DMS153 (cell line): Measurements from ENCODE around the gene OPN1MW2.
"Not testable (repeated sequence)": the region's sequence is repeated elsewhere in the genome, so short reads cannot be mapped to it uniquely, and the experiment has no call there.

ENCODE experiments used
- DNase-seq: peaks from one replicate; lab custom pipeline; 2025; lab: John Stamatoyannopoulos, UW

OPN1MW2 gene

DNA sequence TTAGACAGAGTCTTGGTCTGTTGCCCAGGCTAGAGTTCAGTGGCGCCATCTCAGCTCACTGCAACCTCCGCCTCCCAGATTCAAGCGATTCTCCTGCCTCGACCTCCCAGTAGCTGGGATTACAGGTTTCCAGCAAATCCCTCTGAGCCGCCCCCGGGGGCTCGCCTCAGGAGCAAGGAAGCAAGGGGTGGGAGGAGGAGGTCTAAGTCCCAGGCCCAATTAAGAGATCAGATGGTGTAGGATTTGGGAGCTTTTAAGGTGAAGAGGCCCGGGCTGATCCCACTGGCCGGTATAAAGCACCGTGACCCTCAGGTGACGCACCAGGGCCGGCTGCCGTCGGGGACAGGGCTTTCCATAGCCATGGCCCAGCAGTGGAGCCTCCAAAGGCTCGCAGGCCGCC, at the start of gene OPN1MW2:
Gene OPN1MW2, plus strand, starts transcription at position 301 of the 400 bp plus-strand sequence. Its CDS starts 60 bp downstream, at position 361.
- DNase-seq, result not testable (repeated sequence)

DNA sequence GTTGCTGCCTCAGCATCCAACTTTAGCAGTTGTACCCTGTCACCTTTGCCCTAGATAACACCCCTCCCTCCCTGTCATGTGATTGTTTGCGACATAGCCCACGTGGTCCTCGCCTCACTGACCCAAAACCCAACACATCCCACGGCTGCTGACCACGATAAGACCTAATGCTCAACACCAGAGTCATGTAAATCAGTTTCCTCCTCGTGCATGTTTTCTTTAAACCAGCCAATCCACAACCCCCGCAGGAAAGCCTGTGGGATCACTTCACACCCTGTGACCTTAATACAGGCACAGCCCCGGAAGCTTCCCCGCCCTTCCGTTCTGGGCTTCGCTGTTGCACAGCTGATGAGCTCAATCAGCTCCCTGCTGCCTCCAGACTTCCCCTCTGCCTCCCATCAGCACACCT, 47.0 kb upstream of the OPN1MW2 start:
- not testable (repeated sequence) for DNase-seq

DNA sequence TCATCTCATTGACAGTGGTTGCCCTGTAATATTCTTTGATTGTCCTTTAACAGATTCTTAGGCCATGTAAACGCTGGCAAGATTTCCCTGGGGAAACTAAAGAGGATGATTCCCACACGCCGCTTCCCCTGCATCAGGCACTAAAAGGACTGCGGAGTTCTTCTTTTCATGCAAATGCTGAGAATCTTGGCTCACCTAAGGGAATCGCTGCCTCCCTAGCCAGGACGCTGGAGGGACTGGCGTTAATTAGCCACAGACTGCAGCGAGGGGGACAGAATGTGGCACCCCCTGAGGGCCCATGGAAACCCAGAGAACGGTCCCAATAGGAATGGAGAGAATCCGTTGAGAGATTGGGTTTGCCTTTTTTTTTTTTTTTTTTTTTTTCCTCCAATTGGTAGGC, 45.2 kb upstream of the OPN1MW2 start:
- not testable (repeated sequence) for DNase-seq

DNA sequence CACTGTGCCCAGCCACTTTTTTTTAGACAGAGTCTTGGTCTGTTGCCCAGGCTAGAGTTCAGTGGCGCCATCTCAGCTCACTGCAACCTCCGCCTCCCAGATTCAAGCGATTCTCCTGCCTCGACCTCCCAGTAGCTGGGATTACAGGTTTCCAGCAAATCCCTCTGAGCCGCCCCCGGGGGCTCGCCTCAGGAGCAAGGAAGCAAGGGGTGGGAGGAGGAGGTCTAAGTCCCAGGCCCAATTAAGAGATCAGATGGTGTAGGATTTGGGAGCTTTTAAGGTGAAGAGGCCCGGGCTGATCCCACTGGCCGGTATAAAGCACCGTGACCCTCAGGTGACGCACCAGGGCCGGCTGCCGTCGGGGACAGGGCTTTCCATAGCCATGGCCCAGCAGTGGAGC, 37.3 kb upstream of the OPN1MW2 start, which contains the start of gene OPN1MW:
Gene OPN1MW, plus strand, starts transcription at position 301 of the 400 bp plus-strand sequence. Its CDS starts 82 bp downstream, at position 383.
- DNase-seq, result not testable (repeated sequence)

DNA sequence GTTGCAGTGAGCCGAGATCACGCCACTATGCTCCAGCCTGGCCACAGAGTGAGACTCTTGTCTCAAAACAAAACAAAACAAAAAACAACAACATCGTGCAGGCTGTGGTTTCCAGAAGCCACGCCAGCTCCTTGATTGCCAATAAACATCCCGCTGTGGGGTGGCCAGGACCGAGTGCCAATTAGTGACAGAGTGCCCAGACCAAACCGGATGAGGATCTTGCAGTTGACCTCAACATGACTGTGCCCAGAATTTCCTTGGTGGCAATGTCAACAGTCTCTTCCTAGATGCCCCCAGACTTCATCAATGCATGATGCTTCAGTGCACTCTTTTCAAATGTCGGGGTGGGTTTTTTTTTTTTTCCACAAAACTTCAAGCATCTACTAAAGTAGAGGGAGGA, 35.8 kb upstream of the OPN1MW2 start:
- not testable (repeated sequence) for DNase-seq

DNA sequence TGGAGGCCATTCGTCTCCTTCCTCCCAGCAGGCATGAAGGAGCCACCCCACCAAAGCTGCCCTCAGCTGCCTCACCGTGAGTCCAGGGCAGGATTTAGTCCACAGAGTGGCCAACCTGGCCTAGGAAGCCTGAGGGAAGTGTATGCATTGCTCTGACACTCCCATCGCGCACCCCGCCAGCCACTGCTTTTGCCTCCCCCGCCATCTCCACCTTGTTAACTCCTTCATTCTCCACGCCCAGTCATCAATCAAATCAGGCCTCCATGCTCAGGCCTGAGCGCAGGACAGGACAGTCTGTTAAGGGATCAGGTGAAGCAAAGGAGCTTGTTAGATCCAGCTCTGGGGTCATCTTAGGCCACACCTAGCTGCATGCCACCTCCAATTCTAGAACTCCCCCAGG, 26.7 kb upstream of the OPN1MW2 start:
- DNase-seq, result not testable (repeated sequence)

DNA sequence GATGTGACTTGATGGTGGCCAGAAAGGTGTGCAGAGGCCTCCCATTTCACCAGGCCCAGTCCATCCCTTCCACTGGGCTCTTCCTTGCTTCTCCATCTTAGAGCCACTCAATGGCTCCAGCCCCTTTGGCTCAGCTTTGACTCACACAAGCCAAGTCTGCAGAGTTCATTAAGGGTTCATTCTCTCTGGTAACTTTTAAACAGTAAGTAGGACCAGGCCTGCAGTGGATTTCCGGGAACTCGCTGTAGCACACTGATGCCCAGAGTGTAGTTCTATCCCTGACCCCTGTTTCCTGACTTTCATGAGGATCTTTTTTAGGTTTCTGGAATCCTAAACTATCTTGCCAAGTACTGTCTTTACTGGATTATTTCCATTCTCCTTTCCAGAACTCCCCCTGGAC, 25.2 kb upstream of the OPN1MW2 start:
- DNase-seq, result not testable (repeated sequence)

DNA sequence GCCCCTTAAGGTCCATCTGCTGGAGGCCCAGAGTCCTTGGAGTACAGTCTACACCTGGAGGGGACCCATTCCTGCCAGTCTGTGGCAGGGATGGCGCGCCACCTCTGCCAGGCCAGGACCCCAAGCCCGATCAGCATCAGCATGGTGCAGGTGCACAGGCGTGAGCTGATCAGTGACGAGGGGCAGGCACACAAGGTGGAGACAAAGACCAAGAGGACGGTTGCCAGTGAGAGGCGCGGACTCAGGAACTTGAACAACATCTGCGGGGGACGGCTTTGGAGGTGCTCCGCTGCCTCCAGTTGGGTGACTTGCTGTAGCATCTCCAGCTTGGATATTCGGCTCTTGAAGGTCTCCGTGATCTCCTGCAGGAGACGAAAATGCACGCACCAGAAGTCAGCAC, 23.1 kb upstream of the OPN1MW2 start:
- DNase-seq, result not testable (repeated sequence)

DNA sequence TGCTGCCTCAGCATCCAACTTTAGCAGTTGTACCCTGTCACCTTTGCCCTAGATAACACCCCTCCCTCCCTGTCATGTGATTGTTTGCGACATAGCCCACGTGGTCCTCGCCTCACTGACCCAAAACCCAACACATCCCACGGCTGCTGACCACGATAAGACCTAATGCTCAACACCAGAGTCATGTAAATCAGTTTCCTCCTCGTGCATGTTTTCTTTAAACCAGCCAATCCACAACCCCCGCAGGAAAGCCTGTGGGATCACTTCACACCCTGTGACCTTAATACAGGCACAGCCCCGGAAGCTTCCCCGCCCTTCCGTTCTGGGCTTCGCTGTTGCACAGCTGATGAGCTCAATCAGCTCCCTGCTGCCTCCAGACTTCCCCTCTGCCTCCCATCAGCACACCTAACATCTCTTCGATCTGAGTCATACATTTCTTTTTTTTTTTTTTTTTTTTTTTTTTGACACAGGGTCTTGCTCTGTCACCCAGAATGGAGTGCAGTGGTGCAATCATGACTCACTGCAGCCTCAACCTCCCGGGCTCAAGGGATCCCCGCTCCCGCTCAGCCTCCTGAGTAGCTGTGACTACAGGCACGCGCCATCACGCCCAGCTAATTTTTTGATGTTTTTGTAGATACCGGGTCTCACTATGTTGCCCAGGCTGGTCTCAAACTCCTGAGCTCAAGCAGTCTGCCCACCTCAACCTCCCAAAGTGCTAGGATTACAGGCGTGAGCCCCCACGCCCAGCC, 9.7 kb upstream of the OPN1MW2 start:
- DNase-seq, result not testable (repeated sequence)

DNA sequence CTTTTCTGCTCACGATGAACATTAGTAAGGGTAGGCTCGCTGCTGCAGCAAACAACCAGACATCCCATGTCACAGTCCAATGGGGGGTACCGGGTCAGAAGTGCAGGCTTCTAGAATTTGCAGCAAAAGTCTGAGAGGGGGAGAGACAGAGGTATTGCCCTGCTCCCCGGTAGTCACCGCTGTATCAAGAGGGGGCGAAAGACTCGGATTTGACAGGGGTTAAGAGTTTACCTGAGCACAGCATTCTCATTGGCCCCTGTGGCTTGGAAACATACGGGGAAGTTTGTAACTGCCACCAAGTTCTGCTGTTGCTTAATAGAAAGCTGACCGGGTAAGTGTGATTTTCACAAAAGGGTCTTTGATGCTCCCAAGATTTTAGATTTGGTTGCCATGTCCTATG, 8.5 kb upstream of the OPN1MW2 start:
- DNase-seq, result not testable (repeated sequence)

DNA sequence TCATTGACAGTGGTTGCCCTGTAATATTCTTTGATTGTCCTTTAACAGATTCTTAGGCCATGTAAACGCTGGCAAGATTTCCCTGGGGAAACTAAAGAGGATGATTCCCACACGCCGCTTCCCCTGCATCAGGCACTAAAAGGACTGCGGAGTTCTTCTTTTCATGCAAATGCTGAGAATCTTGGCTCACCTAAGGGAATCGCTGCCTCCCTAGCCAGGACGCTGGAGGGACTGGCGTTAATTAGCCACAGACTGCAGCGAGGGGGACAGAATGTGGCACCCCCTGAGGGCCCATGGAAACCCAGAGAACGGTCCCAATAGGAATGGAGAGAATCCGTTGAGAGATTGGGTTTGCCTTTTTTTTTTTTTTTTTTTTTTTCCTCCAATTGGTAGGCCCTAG, 8.1 kb upstream of the OPN1MW2 start:
- DNase-seq, result not testable (repeated sequence)

DNA sequence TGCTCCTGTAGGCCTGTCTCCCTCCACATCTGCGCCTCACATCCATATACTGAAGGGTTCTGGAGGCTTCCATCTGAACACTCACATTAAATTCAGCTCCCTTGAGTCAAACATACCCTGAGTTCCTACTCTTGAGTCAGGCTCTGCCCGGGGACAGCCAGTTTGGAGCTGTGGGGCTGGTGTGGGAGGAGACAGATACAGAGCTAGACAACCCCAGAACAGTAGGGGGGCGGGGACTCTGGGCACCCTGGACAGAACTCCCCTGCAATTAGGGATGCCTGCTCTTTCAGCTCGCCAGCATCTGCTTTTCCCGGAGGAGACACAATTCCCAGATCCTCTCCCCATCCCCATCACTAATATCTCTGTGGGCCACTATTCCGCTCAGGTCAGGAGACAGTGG, 5.7 kb downstream of the OPN1MW2 start:
- DNase-seq, result not testable (repeated sequence)

DNA sequence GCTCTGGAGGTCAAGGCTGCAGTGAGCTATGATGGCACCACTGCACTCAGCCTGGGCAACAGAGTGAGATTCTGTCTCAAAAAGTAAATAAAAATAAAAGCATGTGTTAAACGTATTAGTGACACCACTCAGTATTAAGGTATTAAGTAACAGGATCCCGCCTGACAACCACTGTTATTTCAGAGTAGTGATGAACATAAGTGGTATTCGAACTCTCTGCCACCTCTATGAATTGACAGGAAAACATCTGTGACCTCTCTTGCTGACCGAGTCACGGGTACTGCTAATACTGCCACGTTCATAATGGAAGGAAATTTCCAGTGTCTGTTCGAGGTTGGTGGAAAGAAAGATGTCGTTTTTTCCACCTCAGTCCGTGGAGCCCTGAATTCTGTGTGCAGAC, 7.2 kb downstream of the OPN1MW2 start:
- not testable (repeated sequence) for DNase-seq

DNA sequence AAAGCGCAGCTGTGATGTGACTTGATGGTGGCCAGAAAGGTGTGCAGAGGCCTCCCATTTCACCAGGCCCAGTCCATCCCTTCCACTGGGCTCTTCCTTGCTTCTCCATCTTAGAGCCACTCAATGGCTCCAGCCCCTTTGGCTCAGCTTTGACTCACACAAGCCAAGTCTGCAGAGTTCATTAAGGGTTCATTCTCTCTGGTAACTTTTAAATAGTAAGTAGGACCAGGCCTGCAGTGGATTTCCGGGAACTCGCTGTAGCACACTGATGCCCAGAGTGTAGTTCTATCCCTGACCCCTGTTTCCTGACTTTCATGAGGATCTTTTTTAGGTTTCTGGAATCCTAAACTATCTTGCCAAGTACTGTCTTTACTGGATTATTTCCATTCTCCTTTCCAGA, 11.9 kb downstream of the OPN1MW2 start:
- not testable (repeated sequence) for DNase-seq

DNA sequence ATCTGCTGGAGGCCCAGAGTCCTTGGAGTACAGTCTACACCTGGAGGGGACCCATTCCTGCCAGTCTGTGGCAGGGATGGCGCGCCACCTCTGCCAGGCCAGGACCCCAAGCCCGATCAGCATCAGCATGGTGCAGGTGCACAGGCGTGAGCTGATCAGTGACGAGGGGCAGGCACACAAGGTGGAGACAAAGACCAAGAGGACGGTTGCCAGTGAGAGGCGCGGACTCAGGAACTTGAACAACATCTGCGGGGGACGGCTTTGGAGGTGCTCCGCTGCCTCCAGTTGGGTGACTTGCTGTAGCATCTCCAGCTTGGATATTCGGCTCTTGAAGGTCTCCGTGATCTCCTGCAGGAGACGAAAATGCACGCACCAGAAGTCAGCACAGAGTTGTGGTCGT, 14.1 kb downstream of the OPN1MW2 start:
- DNase-seq, result not testable (repeated sequence)

DNA sequence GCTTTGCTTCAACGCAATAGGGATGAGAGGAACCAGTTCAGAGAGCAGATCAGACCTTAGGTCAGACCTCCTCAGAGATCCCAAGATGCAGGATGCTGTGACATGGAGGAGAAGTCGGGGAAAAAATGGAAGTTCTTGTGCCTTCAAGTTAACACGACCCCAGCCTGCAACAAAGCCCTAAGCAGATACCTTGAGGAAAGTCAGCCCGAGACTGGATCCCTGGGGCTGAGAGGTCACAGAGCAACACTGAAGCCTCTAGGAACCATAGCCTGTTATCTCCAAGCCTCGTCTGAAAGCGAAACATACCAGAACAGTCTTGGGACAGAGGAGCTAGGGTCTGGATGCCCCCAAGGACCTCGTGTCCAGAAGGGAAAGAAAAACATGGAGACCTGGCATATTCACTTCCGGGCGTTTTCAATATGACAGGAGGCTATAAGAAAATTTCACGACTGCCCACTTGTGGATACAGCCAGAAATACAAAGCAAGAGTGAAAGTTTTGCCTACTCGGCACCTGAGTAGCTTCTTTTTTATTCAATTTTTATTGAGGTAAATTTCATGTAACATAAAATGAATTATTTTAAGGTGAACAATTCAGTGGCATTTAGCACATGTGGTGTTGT, 19.5 kb downstream of the OPN1MW2 start:
- DNase-seq, result not testable (repeated sequence)

DNA sequence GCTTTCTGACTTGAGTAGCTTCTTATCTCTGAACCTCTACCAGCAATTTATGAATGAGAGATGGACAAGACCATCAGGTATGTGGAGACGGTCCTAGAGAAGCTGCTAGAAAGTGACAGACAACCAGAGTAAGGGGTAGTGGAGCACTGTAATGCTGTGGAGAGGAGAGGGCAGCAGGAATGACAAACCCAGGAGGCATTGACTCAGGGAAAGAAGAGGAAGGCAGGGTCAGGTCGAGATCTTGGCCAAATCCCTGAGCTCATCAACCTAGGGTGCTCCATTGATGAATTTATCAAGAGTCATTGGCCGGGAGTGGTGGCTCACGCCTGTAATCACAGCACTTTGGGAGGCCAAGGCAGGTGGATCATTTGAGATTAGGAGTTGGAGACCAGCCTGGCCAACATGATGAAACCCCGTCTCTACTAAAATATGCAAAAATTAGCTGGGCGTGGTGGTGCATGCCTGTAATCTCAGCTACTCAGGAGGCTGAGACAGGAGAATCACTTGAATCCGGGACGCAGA, 20.5 kb downstream of the OPN1MW2 start:
- not testable (repeated sequence) for DNase-seq

DNA sequence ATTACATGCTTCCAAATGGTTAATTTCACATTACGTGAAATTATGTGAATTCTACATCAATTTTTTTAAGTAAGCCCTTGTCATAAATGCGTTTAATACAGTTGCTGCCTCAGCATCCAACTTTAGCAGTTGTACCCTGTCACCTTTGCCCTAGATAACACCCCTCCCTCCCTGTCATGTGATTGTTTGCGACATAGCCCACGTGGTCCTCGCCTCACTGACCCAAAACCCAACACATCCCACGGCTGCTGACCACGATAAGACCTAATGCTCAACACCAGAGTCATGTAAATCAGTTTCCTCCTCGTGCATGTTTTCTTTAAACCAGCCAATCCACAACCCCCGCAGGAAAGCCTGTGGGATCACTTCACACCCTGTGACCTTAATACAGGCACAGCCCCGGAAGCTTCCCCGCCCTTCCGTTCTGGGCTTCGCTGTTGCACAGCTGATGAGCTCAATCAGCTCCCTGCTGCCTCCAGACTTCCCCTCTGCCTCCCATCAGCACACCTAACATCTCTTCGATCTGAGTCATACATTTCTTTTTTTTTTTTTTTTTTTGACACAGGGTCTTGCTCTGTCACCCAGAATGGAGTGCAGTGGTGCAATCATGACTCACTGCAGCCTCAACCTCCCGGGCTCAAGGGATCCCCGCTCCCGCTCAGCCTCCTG, 28.0 kb downstream of the OPN1MW2 start:
- DNase-seq, result not testable (repeated sequence)

DNA sequence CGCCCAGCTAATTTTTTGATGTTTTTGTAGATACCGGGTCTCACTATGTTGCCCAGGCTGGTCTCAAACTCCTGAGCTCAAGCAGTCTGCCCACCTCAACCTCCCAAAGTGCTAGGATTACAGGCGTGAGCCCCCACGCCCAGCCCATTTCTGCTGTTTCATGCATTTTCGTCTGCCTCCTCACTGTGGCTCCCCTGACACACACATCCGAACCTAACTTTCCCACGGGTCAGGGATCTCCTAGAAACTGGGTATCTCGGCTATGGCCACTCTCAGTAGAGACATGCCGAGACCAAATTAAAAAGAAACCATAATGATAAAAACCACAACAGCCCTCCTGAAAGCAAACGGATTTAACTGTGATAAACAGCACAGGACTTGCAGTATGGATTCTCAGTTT, 28.5 kb downstream of the OPN1MW2 start:
- not testable (repeated sequence) for DNase-seq

DNA sequence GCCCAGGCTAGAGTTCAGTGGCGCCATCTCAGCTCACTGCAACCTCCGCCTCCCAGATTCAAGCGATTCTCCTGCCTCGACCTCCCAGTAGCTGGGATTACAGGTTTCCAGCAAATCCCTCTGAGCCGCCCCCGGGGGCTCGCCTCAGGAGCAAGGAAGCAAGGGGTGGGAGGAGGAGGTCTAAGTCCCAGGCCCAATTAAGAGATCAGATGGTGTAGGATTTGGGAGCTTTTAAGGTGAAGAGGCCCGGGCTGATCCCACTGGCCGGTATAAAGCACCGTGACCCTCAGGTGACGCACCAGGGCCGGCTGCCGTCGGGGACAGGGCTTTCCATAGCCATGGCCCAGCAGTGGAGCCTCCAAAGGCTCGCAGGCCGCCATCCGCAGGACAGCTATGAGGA, 37.7 kb downstream of the OPN1MW2 start, which contains the start of gene OPN1MW3:
Gene OPN1MW3, plus strand, starts transcription at position 301 of the 400 bp plus-strand sequence. Its CDS starts 38 bp downstream, at position 339.
- not testable (repeated sequence) for DNase-seq

DNA sequence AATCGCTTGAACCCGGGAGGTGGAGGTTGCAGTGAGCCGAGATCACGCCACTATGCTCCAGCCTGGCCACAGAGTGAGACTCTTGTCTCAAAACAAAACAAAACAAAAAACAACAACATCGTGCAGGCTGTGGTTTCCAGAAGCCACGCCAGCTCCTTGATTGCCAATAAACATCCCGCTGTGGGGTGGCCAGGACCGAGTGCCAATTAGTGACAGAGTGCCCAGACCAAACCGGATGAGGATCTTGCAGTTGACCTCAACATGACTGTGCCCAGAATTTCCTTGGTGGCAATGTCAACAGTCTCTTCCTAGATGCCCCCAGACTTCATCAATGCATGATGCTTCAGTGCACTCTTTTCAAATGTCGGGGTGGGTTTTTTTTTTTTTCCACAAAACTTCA, 39.2 kb downstream of the OPN1MW2 start:
- not testable (repeated sequence) for DNase-seq

DNA sequence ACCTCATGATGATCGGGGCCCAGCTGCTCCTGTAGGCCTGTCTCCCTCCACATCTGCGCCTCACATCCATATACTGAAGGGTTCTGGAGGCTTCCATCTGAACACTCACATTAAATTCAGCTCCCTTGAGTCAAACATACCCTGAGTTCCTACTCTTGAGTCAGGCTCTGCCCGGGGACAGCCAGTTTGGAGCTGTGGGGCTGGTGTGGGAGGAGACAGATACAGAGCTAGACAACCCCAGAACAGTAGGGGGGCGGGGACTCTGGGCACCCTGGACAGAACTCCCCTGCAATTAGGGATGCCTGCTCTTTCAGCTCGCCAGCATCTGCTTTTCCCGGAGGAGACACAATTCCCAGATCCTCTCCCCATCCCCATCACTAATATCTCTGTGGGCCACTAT, 43.5 kb downstream of the OPN1MW2 start:
- DNase-seq, result not testable (repeated sequence)
